HCT116 (cell line): Measurements from ENCODE around the gene CRX. TPM values are rescaled to one million over a fixed set of nuclear protein-coding genes. Genes with fewer than 3 reads are reported as not detected.

Experiments used
- ATAC-seq: fragments of 200-7000 bp; cut with Tn5 transposase; 2 replicates; pipeline ENCODE4 v1.9.1; 2020; ENCODE audit warnings: mild to moderate bottlenecking, moderate library complexity
- Bru-seq: library from RNA; stranded (reverse); fragments of 400-500 nt; gene quantifications from one replicate; lab custom pipeline; 2021; lab: Mats Ljungman, UMichigan
- BruChase-seq, 2 experiments: library from RNA; stranded (reverse); fragments of 400-500 nt; gene quantifications; one replicate each; lab custom pipeline; 2021; lab: Mats Ljungman, UMichigan
- BruUV-seq: library from RNA; stranded (reverse); fragments of 400-500 nt; replicated peaks from 2 replicates; lab custom pipeline; 2021; lab: Mats Ljungman, UMichigan
- CTCF ChIA-PET: fragments of 300-600 bp; sonication (Branson Sonifier 250); formaldehyde crosslinking; loops from one replicate; lab custom pipeline; 2021; ENCODE audit warnings: antibody characterized with exemption; lab: Charles Lee
- POLR2A ChIA-PET: fragments of 300-600, 350-600 bp; sonication (Branson Sonifier 250); formaldehyde crosslinking; loops from one replicate; lab custom pipeline; 2021; ENCODE audit warnings: antibody characterized with exemption; lab: Charles Lee
- RAD21 ChIA-PET, 2 experiments: fragments of 300-600 bp; sonication (Branson Sonifier 250); formaldehyde crosslinking; loops; one replicate each; lab custom pipeline; 2023; ENCODE audit warnings: low total read pairs in 2 of 2; ENCODE audit not compliant: uncharacterized antibody in 2 of 2, unreplicated experiment in 2 of 2, low non-redundant PET in 1 of 2; lab: Charles Lee
- DNase-seq: peaks from one replicate; pipeline ENCODE4 v3.0.0-alpha.2; 2010; ENCODE audit warnings: low read depth, low spot score
- H2AFZ ChIP-seq: fragments of 200-600 bp; shearing (Covaris generic), sonication (generic); 2 replicates; pipeline ENCODE4 v1.6.1; 2017; ENCODE audit warnings: low read depth, mixed run types, mixed read lengths, antibody characterized with exemption, low read length; ENCODE audit not compliant: poor library complexity, severe bottlenecking
- H3K27ac ChIP-seq: 2 replicates; pipeline ENCODE4 v1.5.1; 2012; ENCODE audit warnings: low read depth, low read length
- H3K27me3 ChIP-seq: fragments of 200-600 bp; sonication (generic); 2 replicates; pipeline ENCODE4 v1.6.1; 2016; ENCODE audit warnings: mixed run types, low read length, mixed read lengths; ENCODE audit not compliant: insufficient read depth
- H3K36me3 ChIP-seq, 2 experiments: fragments of 200-500 bp in 1 of 2; fragments of 200-600 bp in 1 of 2; sonication (Bioruptor generic) in 1 of 2; sonication (generic) in 1 of 2; 2 replicates each; pipeline versions ENCODE4 v1.5.1 to v1.6.1; 2014 to 2016; ENCODE audit warnings: low read length in 2 of 2, inconsistent platforms in 1 of 2, mixed read lengths in 1 of 2, mixed run types in 1 of 2; ENCODE audit not compliant: insufficient read depth in 2 of 2, control insufficient read depth in 1 of 2
- H3K4me1 ChIP-seq, 2 experiments: fragments of 200-600 bp in 1 of 2; sonication (generic) in 1 of 2; 2 replicates each; pipeline versions ENCODE4 v1.5.1 to v1.6.1; 2012 to 2017; ENCODE audit warnings: low read length in 2 of 2, inconsistent platforms in 1 of 2, mild to moderate bottlenecking in 1 of 2, mixed read lengths in 1 of 2, mixed run types in 1 of 2, moderate library complexity in 1 of 2; ENCODE audit not compliant: insufficient read depth in 2 of 2, control insufficient read depth in 1 of 2
- H3K4me2 ChIP-seq: fragments of 200-600 bp; sonication (generic); 2 replicates; pipeline ENCODE4 v1.6.1; 2017; ENCODE audit warnings: mixed run types, low read length, mixed read lengths
- H3K4me3 ChIP-seq, 2 experiments: fragments of 200-600 bp in 1 of 2; sonication (generic) in 1 of 2; replicated peaks in 1 of 2; 2 replicates each; pipeline ENCODE4 v1.5.1; 2011 to 2016; ENCODE audit warnings: low read length in 2 of 2, control low read depth in 1 of 2, low read depth in 1 of 2, mild to moderate bottlenecking in 1 of 2, mixed read lengths in 1 of 2, mixed run types in 1 of 2
- H3K79me2 ChIP-seq: fragments of 200-600 bp; sonication (generic); 2 replicates; pipeline ENCODE4 v1.6.1; 2017; ENCODE audit warnings: mild to moderate bottlenecking, mixed run types, low read length, moderate library complexity, mixed read lengths; ENCODE audit not compliant: insufficient read depth
- H3K9ac ChIP-seq: fragments of 200-600 bp; sonication (generic); 2 replicates; pipeline ENCODE4 v1.6.1; 2016; ENCODE audit warnings: low read length, mixed read lengths
- H3K9me2 ChIP-seq: fragments of 200-600 bp; sonication (generic), shearing (Covaris generic); 2 replicates; pipeline ENCODE4 v1.6.1; 2017; ENCODE audit warnings: mixed run types, mild to moderate bottlenecking, moderate library complexity; ENCODE audit not compliant: insufficient read depth
- H3K9me3 ChIP-seq, 2 experiments: fragments of 200-500 bp in 1 of 2; fragments of 200-600 bp in 1 of 2; sonication (Bioruptor generic) in 1 of 2; sonication (generic) in 1 of 2; 2 replicates each; pipeline ENCODE4 v1.6.1; 2014 to 2017; ENCODE audit warnings: low read length in 2 of 2, mixed read lengths in 2 of 2, inconsistent platforms in 1 of 2, low read depth in 1 of 2, mild to moderate bottlenecking in 1 of 2, mixed run types in 1 of 2, moderate library complexity in 1 of 2; ENCODE audit not compliant: control insufficient read depth in 1 of 2, insufficient read depth in 1 of 2
- H4K20me1 ChIP-seq: fragments of 200-600 bp; sonication (generic), shearing (Covaris generic); 2 replicates; pipeline ENCODE4 v1.6.1; 2017; ENCODE audit warnings: mixed run types, mild to moderate bottlenecking, moderate library complexity; ENCODE audit not compliant: insufficient read depth
- CBX3 ChIP-seq: IDR thresholded peaks from 2 replicates; pipeline ENCODE4 v1.6.1; 2012; ENCODE audit warnings: low read depth
- CEBPB ChIP-seq: IDR thresholded peaks from 2 replicates; pipeline ENCODE4 v1.6.1; 2012; ENCODE audit warnings: low read depth
- EGR1 ChIP-seq: IDR thresholded peaks from 2 replicates; pipeline ENCODE4 v1.6.1; 2012; ENCODE audit warnings: low read depth
- POLR2A ChIP-seq: IDR thresholded peaks from 2 replicates; pipeline ENCODE4 v1.7.0; 2011; ENCODE audit warnings: borderline replicate concordance; ENCODE audit not compliant: insufficient read depth, insufficient read length; ENCODE audit errors: extremely low read depth
- POLR2AphosphoS5 ChIP-seq: IDR thresholded peaks from 2 replicates; pipeline ENCODE4 v1.6.1; 2011; ENCODE audit warnings: mild to moderate bottlenecking, low read depth, low read length, moderate library complexity
- RAD21 ChIP-seq: IDR thresholded peaks from 2 replicates; pipeline ENCODE4 v1.6.1; 2012; ENCODE audit warnings: low read depth, mild to moderate bottlenecking
- SIN3A ChIP-seq: IDR thresholded peaks from 2 replicates; pipeline ENCODE4 v1.6.1; 2012; ENCODE audit warnings: low read depth
- SP1 ChIP-seq: IDR thresholded peaks from 2 replicates; pipeline ENCODE4 v1.6.1; 2012; ENCODE audit warnings: low read depth
- SRF ChIP-seq: IDR thresholded peaks from 2 replicates; pipeline ENCODE4 v1.6.1; 2012; ENCODE audit warnings: low read depth
- TCF7L2 ChIP-seq: IDR thresholded peaks from 2 replicates; pipeline ENCODE4 v1.7.0; 2011; ENCODE audit warnings: borderline replicate concordance, inconsistent platforms; ENCODE audit not compliant: insufficient read depth, insufficient read length; ENCODE audit errors: extremely low read depth
- YY1 ChIP-seq: IDR thresholded peaks from 2 replicates; pipeline ENCODE4 v1.6.1; 2011; ENCODE audit warnings: low read length, low read depth, moderate library complexity, mild to moderate bottlenecking; ENCODE audit not compliant: insufficient replicate concordance; ENCODE audit errors: extremely low read depth
- ZFX ChIP-seq: fragments of 450-650 bp; IDR thresholded peaks from 2 replicates; pipeline ENCODE4 v1.6.1; 2017
- ZNF274 ChIP-seq: fragments of 200-500 bp; sonication (Bioruptor generic); IDR thresholded peaks from 2 replicates; pipeline ENCODE4 v1.6.1; 2014; ENCODE audit warnings: mild to moderate bottlenecking, low read depth, low read length, inconsistent platforms
- intact Hi-C: fragments of 100-400 bp; cut with micrococcal nuclease; formaldehyde crosslinking; loops from 2 replicates; pipeline ENCODE4 v1.10.0; 2022
- long read RNA-seq: library from polyadenylated mRNA; unstranded; transcript quantifications from one replicate; pipeline ENCODE4 v2.0.0, GENCODE V29; 2021; ENCODE audit not compliant: unreplicated experiment
- polyA plus RNA-seq: library from polyadenylated mRNA; unstranded; fragments of >200 nt; gene quantifications from 2 replicates; pipeline ENCODE4 v1.2.1, GENCODE V29; 2012; ENCODE audit warnings: missing spikeins
- total RNA-seq: library from RNA; stranded (reverse); gene quantifications from one replicate; pipeline ENCODE4 v1.2.1, GENCODE V29; 2021; ENCODE audit not compliant: unreplicated experiment
- TF ChIP-seq, protein P1 (sequence below), 3 experiments: fragments of 200-600 bp in 1 of 3; sonication (generic) in 1 of 3; IDR thresholded peaks in 2 of 3; conservative IDR thresholded peaks in 1 of 3; 2 replicates each; pipeline ENCODE4 v1.5.1; 2012 to 2017; ENCODE audit warnings: low read depth in 2 of 3, low read length in 2 of 3, antibody characterized with exemption in 1 of 3, borderline replicate concordance in 1 of 3, control low read depth in 1 of 3, mild to moderate bottlenecking in 1 of 3, mixed read lengths in 1 of 3, mixed run types in 1 of 3, moderate library complexity in 1 of 3; ENCODE audit not compliant: insufficient read depth in 1 of 3
- TF ChIP-seq, protein P2 (sequence below): IDR thresholded peaks from 2 replicates; pipeline ENCODE4 v1.6.1; 2012

Gene CRX
- total RNA-seq (not detected), Bru-seq, nascent RNA (not detected), BruChase-seq, experiment 1, labeled RNA remaining after a 6-hour chase (not detected), BruChase-seq, experiment 2, labeled RNA remaining after a 2-hour chase (not detected)
- not detected in 2 replicates for polyA plus RNA-seq
- long read RNA-seq: 0 reads

DNA sequence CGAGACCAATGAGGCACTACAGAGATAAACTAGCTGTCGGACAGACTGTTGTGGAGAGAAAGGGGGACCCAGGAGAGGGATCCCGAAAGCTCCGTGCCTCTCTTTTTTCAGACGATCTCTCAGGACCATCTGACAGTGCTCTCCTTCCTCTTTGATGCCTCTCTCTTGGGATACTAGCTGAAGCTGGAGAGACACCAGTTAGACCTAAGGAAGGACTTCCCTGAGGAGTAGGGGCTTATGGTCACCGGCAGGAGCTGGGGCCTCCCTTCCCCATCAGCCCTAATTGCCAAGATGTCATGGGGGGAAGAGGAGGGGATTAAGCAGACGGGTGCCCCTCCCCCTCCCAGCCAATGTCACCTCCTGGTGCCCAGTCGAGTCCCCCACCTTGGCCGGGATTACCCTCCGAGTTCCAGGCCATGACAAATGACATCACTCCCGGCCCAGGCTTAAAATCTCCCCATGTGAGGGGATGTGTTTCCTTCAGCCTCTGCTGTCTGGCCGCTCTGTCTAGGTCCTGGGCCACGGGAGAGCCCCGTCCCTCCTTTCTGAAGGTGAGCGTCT is at the start of gene CRX:
TSS of gene CRX (plus strand) at position 478 of the 561 bp plus-strand sequence. CDS start 12,507 bp downstream, outside the sequence.
- CTCF ChIA-PET: no interaction called here
- H3K4me2 ChIP-seq: no peak within 1 kb of the TSS
- intact Hi-C loops: no loop called here
- no peak for DNase-seq
- no TSS peak for BruUV-seq
- H2AFZ ChIP-seq: no peak within 1 kb of the TSS
- no peak for ATAC-seq
- H3K9me3 ChIP-seq: peaks cover 0 to under 1% of the 10 kb centered on the region in 2 experiments; a peak in 1 of 4 replicates
- H3K4me1 ChIP-seq: no peaks in the 10 kb centered on the region
- H4K20me1 ChIP-seq: no peaks in the 10 kb centered on the region
- no peaks in the 10 kb centered on the region for H3K36me3 ChIP-seq
- POLR2A ChIA-PET: no interaction called here
- H3K79me2 ChIP-seq: no peaks in the 10 kb centered on the region
- TF ChIP-seq SRF (no peak), CEBPB (no peak), TCF7L2 (no peak), RAD21 (no peak), SP1 (no peak), ZNF274 (no peak), CBX3 (no peak)
- RAD21 ChIA-PET: no interaction called here
- H3K27me3 ChIP-seq: no peaks in the 10 kb centered on the region; the same call in 1 of the 2 replicates
- H3K4me3 ChIP-seq: no peak within 1 kb of the TSS
- H3K27ac ChIP-seq: no peak within 1 kb of the TSS
- H3K9ac ChIP-seq: no peak within 1 kb of the TSS
- no peaks in the 10 kb centered on the region for H3K9me2 ChIP-seq

DNA sequence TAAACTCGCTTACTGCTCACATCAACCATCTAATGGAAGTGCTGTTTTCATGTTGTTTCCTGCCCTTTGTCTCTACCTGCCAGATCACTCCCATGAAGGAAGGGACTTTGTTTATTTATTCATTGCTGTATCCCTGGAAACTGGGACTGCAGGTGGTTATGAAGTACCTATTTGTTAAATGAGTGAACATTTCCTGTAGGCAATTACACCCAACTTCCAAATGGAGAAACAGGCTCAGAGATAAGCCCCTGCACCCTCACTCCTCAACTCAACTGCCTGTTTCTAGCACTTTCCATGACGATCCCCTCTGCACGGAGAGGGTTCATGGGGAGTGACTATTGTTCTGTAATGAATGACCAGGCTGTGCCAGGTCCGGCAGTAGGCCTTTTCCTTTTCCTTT is 45.2 kb upstream of the CRX start:
- H3K4me3 ChIP-seq: no peak overlapping the region
- H3K27ac ChIP-seq: no peak overlapping the region
- ChIA-PET POLR2A (interaction anchor here (1.7 kb wide), 1 partner anchor 11 kb away, joined by 5 read pairs; no protein-coding TSS in a partner anchor), CTCF (no interaction called here), RAD21 (no interaction called here)
- H4K20me1 ChIP-seq: no peaks in the 10 kb centered on the region
- intact Hi-C loops: no loop called here
- H3K9ac ChIP-seq: no peak overlapping the region
- DNase-seq (no peak), ATAC-seq (no peak)
- peaks cover 35% of the 10 kb centered on the region for H3K79me2 ChIP-seq
- no peaks in the 10 kb centered on the region for H3K9me3 ChIP-seq
- no peaks in the 10 kb centered on the region for H3K9me2 ChIP-seq
- TF ChIP-seq SP1 (no peak), TCF7L2 (no peak), CBX3 (no peak), POLR2AphosphoS5 (no peak), ZFX (no peak), ZNF274 (no peak), EGR1 (no peak), YY1 (no peak), SIN3A (no peak), POLR2A (no peak)
- TF ChIP-seq, protein P1, sequence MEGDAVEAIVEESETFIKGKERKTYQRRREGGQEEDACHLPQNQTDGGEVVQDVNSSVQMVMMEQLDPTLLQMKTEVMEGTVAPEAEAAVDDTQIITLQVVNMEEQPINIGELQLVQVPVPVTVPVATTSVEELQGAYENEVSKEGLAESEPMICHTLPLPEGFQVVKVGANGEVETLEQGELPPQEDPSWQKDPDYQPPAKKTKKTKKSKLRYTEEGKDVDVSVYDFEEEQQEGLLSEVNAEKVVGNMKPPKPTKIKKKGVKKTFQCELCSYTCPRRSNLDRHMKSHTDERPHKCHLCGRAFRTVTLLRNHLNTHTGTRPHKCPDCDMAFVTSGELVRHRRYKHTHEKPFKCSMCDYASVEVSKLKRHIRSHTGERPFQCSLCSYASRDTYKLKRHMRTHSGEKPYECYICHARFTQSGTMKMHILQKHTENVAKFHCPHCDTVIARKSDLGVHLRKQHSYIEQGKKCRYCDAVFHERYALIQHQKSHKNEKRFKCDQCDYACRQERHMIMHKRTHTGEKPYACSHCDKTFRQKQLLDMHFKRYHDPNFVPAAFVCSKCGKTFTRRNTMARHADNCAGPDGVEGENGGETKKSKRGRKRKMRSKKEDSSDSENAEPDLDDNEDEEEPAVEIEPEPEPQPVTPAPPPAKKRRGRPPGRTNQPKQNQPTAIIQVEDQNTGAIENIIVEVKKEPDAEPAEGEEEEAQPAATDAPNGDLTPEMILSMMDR (IDR thresholded peaks at IDR 0.05 in 2 of 3, conservative IDR thresholded peaks at IDR 0.05 in 1 of 3; ENCODE audit: borderline replicate concordance in 1 of 3, insufficient read depth in 1 of 3, low read depth in 2 of 3, low read length in 2 of 3): no peak
- TF ChIP-seq, protein P2, sequence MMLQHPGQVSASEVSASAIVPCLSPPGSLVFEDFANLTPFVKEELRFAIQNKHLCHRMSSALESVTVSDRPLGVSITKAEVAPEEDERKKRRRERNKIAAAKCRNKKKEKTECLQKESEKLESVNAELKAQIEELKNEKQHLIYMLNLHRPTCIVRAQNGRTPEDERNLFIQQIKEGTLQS: no peak
- peaks cover 13 to 17% of the 10 kb centered on the region in 2 experiments; a peak in 3 of 4 replicates for H3K36me3 ChIP-seq
- no peaks in the 10 kb centered on the region for H3K27me3 ChIP-seq
- peaks cover 13 to 24% of the 10 kb centered on the region in 2 experiments; a peak in 3 of 4 replicates for H3K4me1 ChIP-seq
- BruUV-seq: no TSS peak
- no peak overlapping the region for H3K4me2 ChIP-seq
- H2AFZ ChIP-seq: no peak overlapping the region
